HepG2 (cell line): ENCODE measurements around the gene WNK1. TPM values are rescaled to one million over a fixed set of nuclear protein-coding genes. Genes with fewer than 3 reads are reported as not detected.

ENCODE experiments used
- CHCHD3 ChIP-seq: sonication (generic); formaldehyde crosslinking; IDR thresholded peaks from 2 replicates; pipeline ENCODE4 v1.8.0; 2022; ENCODE audit warnings: mild to moderate bottlenecking, missing genetic modification reagents, moderate library complexity
- ELF1 ChIP-seq: sonication (generic); formaldehyde crosslinking; IDR thresholded peaks from 2 replicates; pipeline ENCODE4 v1.4.0; 2020; ENCODE audit warnings: missing genetic modification reagents
- MLXIP ChIP-seq: sonication (generic); formaldehyde crosslinking; IDR thresholded peaks from 2 replicates; pipeline ENCODE4 v1.9.0; 2021; ENCODE audit warnings: missing genetic modification reagents, borderline replicate concordance
- NCOA1 ChIP-seq: sonication (generic); formaldehyde crosslinking; IDR thresholded peaks from 2 replicates; pipeline ENCODE4 v1.9.0; 2021; ENCODE audit warnings: missing genetic modification reagents
- RBM39 ChIP-seq: fragments of 200-400 bp; formaldehyde crosslinking; IDR thresholded peaks from one replicate; pipeline ENCODE4 v1.6.1; 2018; ENCODE audit warnings: antibody characterized with exemption, mild to moderate bottlenecking, low read depth, low read length; ENCODE audit not compliant: poor library complexity, severe bottlenecking
- RXRB ChIP-seq: IDR thresholded peaks from 2 replicates; pipeline ENCODE4 v1.6.1; 2016; ENCODE audit warnings: borderline replicate concordance, missing genetic modification reagents, missing compliant biosample characterization
- SKI ChIP-seq: fragments of 450-650 bp; IDR thresholded peaks from one replicate; pipeline ENCODE4 v1.6.1; 2018; ENCODE audit warnings: mild to moderate bottlenecking; ENCODE audit not compliant: partially characterized antibody
- SP4 ChIP-seq: sonication (generic); formaldehyde crosslinking; IDR thresholded peaks from 2 replicates; pipeline ENCODE4 v1.8.1; 2023; ENCODE audit warnings: mild to moderate bottlenecking, missing genetic modification reagents
- STAG1 ChIP-seq: sonication (generic); formaldehyde crosslinking; IDR thresholded peaks from 2 replicates; pipeline ENCODE4 v1.4.0; 2020; ENCODE audit warnings: missing genetic modification reagents
- THRA ChIP-seq: sonication (generic); formaldehyde crosslinking; IDR thresholded peaks from 2 replicates; pipeline ENCODE4 v1.4.0; 2020; ENCODE audit warnings: missing genetic modification reagents, borderline replicate concordance
- TRIM22 ChIP-seq: fragments of 450-650 bp; IDR thresholded peaks from 2 replicates; pipeline ENCODE4 v1.6.1; 2017
- YEATS2 ChIP-seq: sonication (generic); formaldehyde crosslinking; IDR thresholded peaks from 2 replicates; pipeline ENCODE4 v1.4.0; 2020; ENCODE audit warnings: missing genetic modification reagents, borderline replicate concordance
- ZBTB21 ChIP-seq: sonication (generic); formaldehyde crosslinking; IDR thresholded peaks from 2 replicates; pipeline ENCODE4 v1.4.0; 2020; ENCODE audit warnings: missing genetic modification reagents
- ZBTB33 ChIP-seq: sonication (generic); formaldehyde crosslinking; IDR thresholded peaks from 2 replicates; pipeline ENCODE4 v1.4.0; 2020; ENCODE audit warnings: missing genetic modification reagents
- ZNF280B ChIP-seq: sonication (generic); formaldehyde crosslinking; IDR thresholded peaks from 2 replicates; pipeline ENCODE4 v1.5.0; 2020; ENCODE audit warnings: missing genetic modification reagents, mild to moderate bottlenecking, borderline replicate concordance
- ZNF335 ChIP-seq: sonication (generic); formaldehyde crosslinking; IDR thresholded peaks from 2 replicates; pipeline ENCODE4 v1.4.0; 2020; ENCODE audit warnings: missing genetic modification reagents
- ZNF629 ChIP-seq: sonication (generic); formaldehyde crosslinking; conservative IDR thresholded peaks from 2 replicates; pipeline ENCODE4 v1.5.0; 2020; ENCODE audit warnings: missing genetic modification reagents
- ZNF816 ChIP-seq: sonication (generic); formaldehyde crosslinking; IDR thresholded peaks from 2 replicates; pipeline ENCODE4 v1.8.0; 2022; ENCODE audit warnings: missing genetic modification reagents, mild to moderate bottlenecking, borderline replicate concordance
- polyA plus RNA-seq, 8 experiments: library from polyadenylated mRNA; depleted of rRNA in 3 of 8; stranded (reverse) in 7 of 8; unstranded in 1 of 8; fragments of >200 nt; fragmentation: Illumina TruSeq in 4 of 8; extraction: Trizol in 4 of 8; gene quantifications; 2 replicates each; pipeline versions ENCODE4 v1.2.1 to v1.2.3, GENCODE V29; 2011 to 2016; ENCODE audit warnings: low read depth in 4 of 8, missing spikeins in 1 of 8, mixed read lengths in 1 of 8; ENCODE audit not compliant: insufficient read depth in 1 of 8
- total RNA-seq, 5 experiments: library from RNA; depleted of rRNA; stranded (reverse); fragments of >200 nt; fragmentation: Illumina TruSeq; extraction: Trizol; gene quantifications; 2 replicates each; pipeline ENCODE4 v1.2.3, GENCODE V29; 2016; ENCODE audit warnings: low read depth in 1 of 5

WNK1 gene
- total and polyA plus RNA-seq, 2 of the 13 experiments (the other 11 are each of a cell fraction or from before 2014, with no cell fraction given), result 31.1 to 54.8 TPM

GRCh38 chr12:949453-950191, 197.2 kb downstream of the WNK1 start, which contains the start of gene RAD52 (continued):
- peak; percentile 66; the same call in 1 of the 2 replicates for TF ChIP-seq THRA
- peak; percentile 58; the same call in 1 of the 2 replicates for TF ChIP-seq RXRB (CRISPR knock-in tag)
- peak; percentile 79 for TF ChIP-seq ELF1 (CRISPR knock-in tag)
- TF ChIP-seq CHCHD3 (CRISPR knock-in tag), result no peak
- TF ChIP-seq STAG1 (CRISPR knock-in tag), result peak; percentile 95
- 0 out of 2 replicates have a peak, but pooled peaks have one; percentile 13 for TF ChIP-seq ZBTB21
- TF ChIP-seq ZBTB33 (CRISPR knock-in tag), result peak; percentile 98; the same call in 1 of the 2 replicates
- no peak for TF ChIP-seq NCOA1 (CRISPR knock-in tag)
- peak; percentile 69; the same call in 1 of the 2 replicates for TF ChIP-seq ZNF335 (CRISPR knock-in tag)
- peak; percentile 46 for TF ChIP-seq SKI
- peak; percentile 91 for TF ChIP-seq ZNF816 (CRISPR knock-in tag)
- 0 out of 2 replicates have a peak, but pooled peaks have one; percentile 5 for TF ChIP-seq ZNF629 (CRISPR knock-in tag)
- TF ChIP-seq MLXIP (CRISPR knock-in tag), result no peak
- peak; percentile 39; the same call in 1 of the 2 replicates for TF ChIP-seq ZNF280B (CRISPR knock-in tag)
- TF ChIP-seq RBM39, result peak; percentile 78
- peak; percentile 78 for TF ChIP-seq SP4 (CRISPR knock-in tag)
- TF ChIP-seq TRIM22, result no peak
- peak; percentile 89 for TF ChIP-seq YEATS2 (CRISPR knock-in tag)
